Lung (tissue), 12 donors: ENCODE data around the gene IFNLR1. TPM values are rescaled to one million over a fixed set of nuclear protein-coding genes. Genes with fewer than 3 reads are reported as not detected.

Source experiments
- ATAC-seq: fragments of 200-7000 bp; cut with Tn5 transposase; one replicate; pipeline ENCODE4 v1.9.1; 2020; ENCODE audit warnings: moderate number of reproducible peaks; ENCODE audit not compliant: insufficient read depth, low FRiP score
- DNase-seq, 3 donors: peaks; one replicate each; pipeline ENCODE4 v3.0.0-alpha.2; 2013 to 2017
- H3K27ac ChIP-seq, 2 donors: one replicate each; pipeline ENCODE4 v1.5.1; 2013; ENCODE audit warnings: mild to moderate bottlenecking in 2 of 2, moderate library complexity in 2 of 2, control low read depth in 1 of 2, inconsistent platforms in 1 of 2, low read depth in 1 of 2, low read length in 1 of 2
- H3K27me3 ChIP-seq, 3 donors: one replicate each; pipeline ENCODE4 v1.5.1; 2013; ENCODE audit warnings: low read length in 2 of 3; ENCODE audit not compliant: control insufficient read depth in 3 of 3, insufficient read depth in 3 of 3
- H3K36me3 ChIP-seq, 4 donors: one replicate each; pipeline ENCODE4 v1.5.1; 2013; ENCODE audit warnings: low read length in 4 of 4, mild to moderate bottlenecking in 1 of 4, moderate library complexity in 1 of 4; ENCODE audit not compliant: control insufficient read depth in 4 of 4, insufficient read depth in 4 of 4
- H3K4me1 ChIP-seq, 5 donors: one replicate each; pipeline ENCODE4 v1.5.1; 2013; ENCODE audit warnings: low read length in 5 of 5, mild to moderate bottlenecking in 2 of 5, moderate library complexity in 1 of 5; ENCODE audit not compliant: control insufficient read depth in 5 of 5, insufficient read depth in 5 of 5
- H3K4me3 ChIP-seq: one replicate; pipeline ENCODE4 v1.5.1; 2013; ENCODE audit warnings: mild to moderate bottlenecking, control low read depth, moderate library complexity
- H3K9ac ChIP-seq, 2 donors: one replicate each; pipeline ENCODE4 v1.5.1; 2013; ENCODE audit warnings: low read length in 2 of 2, control low read depth in 1 of 2; ENCODE audit not compliant: insufficient read depth in 1 of 2
- H3K9me3 ChIP-seq, 4 donors: one replicate each; pipeline ENCODE4 v1.5.1; 2013; ENCODE audit warnings: low read length in 3 of 4, mild to moderate bottlenecking in 1 of 4, moderate library complexity in 1 of 4; ENCODE audit not compliant: control insufficient read depth in 4 of 4, insufficient read depth in 3 of 4
- WGBS, 2 donors: extraction: QIAGEN DNeasy Blood & Tissue Kit; methylation state at CpG; one replicate each; pipeline ENCODE4 v1.1.7; 2013; 5-methylcytosine and 5-hydroxymethylcytosine counted together
- polyA plus RNA-seq, 2 donors: library from polyadenylated mRNA; stranded (reverse); fragments of 200-250 nt; gene quantifications; one replicate each; pipeline ENCODE4 v1.2.1, GENCODE V29; 2013
- total RNA-seq, 2 donors: library from RNA; depleted of rRNA in 1 of 2; stranded (reverse); fragments of >200 nt in 1 of 2; gene quantifications; one replicate each; pipeline ENCODE4 v1.2.1, GENCODE V29; 2014 to 2021
- TF ChIP-seq, protein P1 (sequence below): IDR thresholded peaks from 2 replicates; pipeline ENCODE4 v1.5.1; 2012; ENCODE audit warnings: mild to moderate bottlenecking; ENCODE audit errors: control extremely low read depth, extremely low read depth
- donor health status: control.
- donor health status: control.
- donor health status: Bipolar disorder and iron deficiency.
- donor health status: healthy.
- donor health status: DM: yes; HTN: yes; CAD: no.

The IFNLR1 gene
- total and polyA plus RNA-seq, 4 donors: 1.2 to 9.0 (median 2.7) TPM

DNA sequence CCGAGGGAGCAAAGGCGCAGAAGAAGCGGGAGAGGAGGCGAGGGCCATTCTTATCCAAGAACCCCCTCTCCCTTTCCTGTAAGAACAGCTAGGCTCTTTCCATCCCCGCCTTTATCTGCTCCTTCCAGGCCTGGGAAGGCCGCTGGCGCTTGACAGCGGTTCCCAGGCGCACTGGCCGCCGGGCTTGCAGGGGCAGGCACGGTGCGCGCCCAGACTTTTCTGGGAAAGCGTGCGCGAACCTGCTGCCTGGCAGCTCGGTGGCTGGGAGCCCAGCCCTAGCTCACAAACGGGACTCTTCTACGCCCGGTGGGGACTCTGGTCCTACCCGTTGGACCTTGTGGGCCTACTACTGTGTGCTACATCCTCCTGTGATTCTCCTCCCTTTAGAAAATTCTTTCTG lies 8.8 kb upstream of the IFNLR1 start:
- Histone ChIP-seq H3K36me3 (no peaks in the 10 kb centered on the region), H3K4me1 (peaks cover 0 to 5% (median 0%) of the 10 kb centered on the region in 5 donors), H3K27ac (no peak overlapping the region), H3K9ac (no peak overlapping the region), H3K27me3 (no peaks in the 10 kb centered on the region), H3K4me3 (no peak overlapping the region), H3K9me3 (no peaks in the 10 kb centered on the region)
- TF ChIP-seq, protein P1, sequence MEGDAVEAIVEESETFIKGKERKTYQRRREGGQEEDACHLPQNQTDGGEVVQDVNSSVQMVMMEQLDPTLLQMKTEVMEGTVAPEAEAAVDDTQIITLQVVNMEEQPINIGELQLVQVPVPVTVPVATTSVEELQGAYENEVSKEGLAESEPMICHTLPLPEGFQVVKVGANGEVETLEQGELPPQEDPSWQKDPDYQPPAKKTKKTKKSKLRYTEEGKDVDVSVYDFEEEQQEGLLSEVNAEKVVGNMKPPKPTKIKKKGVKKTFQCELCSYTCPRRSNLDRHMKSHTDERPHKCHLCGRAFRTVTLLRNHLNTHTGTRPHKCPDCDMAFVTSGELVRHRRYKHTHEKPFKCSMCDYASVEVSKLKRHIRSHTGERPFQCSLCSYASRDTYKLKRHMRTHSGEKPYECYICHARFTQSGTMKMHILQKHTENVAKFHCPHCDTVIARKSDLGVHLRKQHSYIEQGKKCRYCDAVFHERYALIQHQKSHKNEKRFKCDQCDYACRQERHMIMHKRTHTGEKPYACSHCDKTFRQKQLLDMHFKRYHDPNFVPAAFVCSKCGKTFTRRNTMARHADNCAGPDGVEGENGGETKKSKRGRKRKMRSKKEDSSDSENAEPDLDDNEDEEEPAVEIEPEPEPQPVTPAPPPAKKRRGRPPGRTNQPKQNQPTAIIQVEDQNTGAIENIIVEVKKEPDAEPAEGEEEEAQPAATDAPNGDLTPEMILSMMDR: no peak
- ATAC-seq (no peak), DNase-seq (no peak)
- WGBS, 2 donors: 77 to 81% methylated on average over 22 of the region's 22 CpGs

DNA sequence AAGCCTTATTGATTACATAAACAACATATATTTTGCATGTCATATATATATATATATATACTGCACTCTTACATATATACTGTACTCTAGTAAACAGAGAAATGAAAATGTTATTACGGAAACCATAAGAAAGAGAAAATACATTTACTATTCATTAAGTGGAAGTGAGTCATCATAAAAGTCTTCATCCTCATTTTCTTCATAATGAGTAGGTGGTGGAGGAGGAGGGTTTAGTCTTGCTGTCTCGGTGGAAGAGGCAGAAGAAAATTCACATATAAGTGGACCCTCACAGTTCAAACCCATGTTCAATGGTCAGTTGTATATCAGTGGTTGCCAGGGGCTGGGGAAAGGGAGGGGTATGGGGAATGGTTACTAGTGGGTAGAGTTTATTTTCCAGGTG lies 8.0 kb upstream of the IFNLR1 start:
- WGBS, 2 donors: 46 to 52% methylated on average over 2 of the region's 2 CpGs
- H3K36me3 ChIP-seq: no peaks in the 10 kb centered on the region
- peaks cover 0 to 7% (median 0%) of the 10 kb centered on the region in 5 donors for H3K4me1 ChIP-seq
- no peak overlapping the region for H3K9ac ChIP-seq
- ATAC-seq: no peak
- no peak overlapping the region for H3K27ac ChIP-seq
- TF ChIP-seq, protein P1: no peak
- no peak overlapping the region for H3K4me3 ChIP-seq
- H3K9me3 ChIP-seq: no peaks in the 10 kb centered on the region
- no peak for DNase-seq
- H3K27me3 ChIP-seq: peaks cover 0 to 3% (median 0%) of the 10 kb centered on the region in 3 donors

- H3K4me1 ChIP-seq: peaks cover 0 to 6% (median 0%) of the 10 kb centered on the region in 5 donors
- H3K36me3 ChIP-seq: no peaks in the 10 kb centered on the region
- H3K27me3 ChIP-seq: peaks cover 0 to 16% (median 9%) of the 10 kb centered on the region in 3 donors
- 58 to 62% methylated on average over 4 of the region's 4 CpGs for WGBS, 2 donors
- TF ChIP-seq, protein P1: no peak
- no peak overlapping the region for H3K9ac ChIP-seq
- ATAC-seq (no peak), DNase-seq (no peak)
- H3K9me3 ChIP-seq: no peaks in the 10 kb centered on the region
- H3K27ac ChIP-seq: no peak overlapping the region
- H3K4me3 ChIP-seq: no peak overlapping the region
Measured at GRCh38 chr1:24193046-24193445, 6.0 kb upstream of the IFNLR1 start.

DNA sequence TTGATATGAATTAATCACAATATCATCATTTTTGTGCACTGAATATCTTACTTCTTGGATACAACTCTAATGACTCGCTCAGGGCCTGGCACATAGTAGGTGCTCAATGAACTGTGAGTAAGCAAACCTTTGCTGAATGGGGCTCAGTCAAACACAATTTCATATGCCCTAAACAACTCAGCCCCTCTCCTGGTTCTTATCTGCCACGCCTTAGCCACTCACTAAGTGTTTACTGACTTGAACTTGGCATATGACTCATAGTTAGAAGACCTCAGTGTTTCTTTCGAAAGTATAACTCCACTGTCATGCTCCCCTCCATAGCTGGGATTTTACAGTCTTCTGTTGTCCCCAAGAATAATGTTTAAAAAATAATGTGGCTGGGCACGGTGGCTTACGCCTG lies 4.8 kb upstream of the IFNLR1 start:
- TF ChIP-seq, protein P1: no peak
- Histone ChIP-seq H3K27ac (no peak overlapping the region), H3K27me3 (peaks cover 0 to 22% (median 17%) of the 10 kb centered on the region in 3 donors), H3K36me3 (no peaks in the 10 kb centered on the region), H3K9ac (no peak overlapping the region), H3K4me1 (peaks cover 0 to 6% (median 0%) of the 10 kb centered on the region in 5 donors), H3K4me3 (no peak overlapping the region), H3K9me3 (no peaks in the 10 kb centered on the region)
- ATAC-seq: no peak
- WGBS, 2 donors: 54 to 72% methylated on average over 5 of the region's 5 CpGs
- DNase-seq: no peak
